GM21367 (cell line): ENCODE measurements around the gene MAST4.

Source experiments
- ATAC-seq: cut with Tn5 transposase; IDR thresholded peaks from one replicate; pipeline ENCODE4 v1.9.1; 2021; ENCODE audit not compliant: unreplicated experiment

Gene MAST4

DNA sequence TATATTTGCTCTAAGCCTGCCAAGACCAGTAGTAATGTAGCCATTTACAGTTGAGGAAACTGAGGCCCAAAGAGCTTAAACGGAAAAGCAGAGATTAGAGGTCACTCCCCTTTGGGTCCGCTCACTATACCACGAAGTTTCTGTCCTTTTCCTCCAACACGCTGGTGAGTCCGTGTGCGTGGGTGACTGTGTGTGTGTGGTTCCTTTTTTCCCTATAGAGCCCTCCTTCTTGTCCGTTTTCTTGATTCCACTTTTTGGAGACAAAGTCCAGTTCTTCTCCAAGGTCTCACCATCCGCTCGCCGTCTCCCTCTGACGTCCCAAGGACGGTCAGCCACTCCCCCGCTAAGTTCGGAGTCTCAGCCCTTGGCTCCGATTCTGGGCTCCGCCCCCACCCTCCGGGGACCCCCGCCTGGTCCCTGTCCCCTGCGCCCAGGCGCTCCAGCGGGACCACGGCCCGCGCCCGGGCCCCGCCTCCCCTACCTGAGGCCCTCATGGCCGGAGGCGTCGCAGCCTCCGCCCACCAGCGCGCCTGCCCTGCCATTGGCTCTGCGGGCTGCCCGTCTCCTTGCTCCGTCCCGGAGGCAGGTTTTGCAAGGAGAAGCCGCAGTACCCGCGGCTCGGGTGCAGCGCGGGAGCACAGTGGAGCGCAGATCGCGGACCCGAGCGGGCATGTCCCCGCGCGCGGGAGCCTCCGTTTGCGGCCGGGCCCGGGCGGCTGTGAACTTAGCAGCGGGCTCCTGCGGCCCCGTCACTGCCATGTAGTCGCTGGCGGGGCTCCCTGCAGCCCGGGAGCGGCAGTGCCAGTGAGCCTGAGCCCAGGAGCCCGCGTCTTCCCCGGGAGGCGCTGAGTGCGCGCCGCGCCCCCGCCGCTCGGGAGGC lies at the start of gene MAST4:
MAST4 (plus strand) TSS at position 638 of the 880 bp plus-strand sequence. CDS start 263 bp downstream, outside the sequence.
- ATAC-seq = peak; percentile 98

DNA sequence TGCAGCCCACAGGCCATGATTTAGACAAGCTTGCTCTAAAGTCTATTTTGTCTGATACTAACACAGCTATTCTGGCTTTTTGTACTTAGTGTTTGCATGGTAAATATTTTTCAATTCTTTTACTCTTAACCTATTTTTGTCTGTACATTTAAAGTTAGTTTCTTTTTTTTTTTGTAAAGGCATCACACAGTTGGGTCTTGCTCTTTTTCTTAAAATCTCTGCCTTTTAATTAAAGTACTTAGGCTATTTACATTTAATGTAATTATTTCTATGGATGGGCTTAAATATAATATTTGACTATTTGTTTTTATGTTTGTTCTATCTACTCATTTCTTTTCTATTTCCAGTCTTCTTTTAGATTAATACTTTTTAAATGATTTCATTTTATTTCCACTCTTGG lies 49.7 kb upstream of the MAST4 start:
- ATAC-seq = no peak

GRCh38 chr5:66551338-66551737 lies 44.9 kb upstream of the MAST4 start:
- ATAC-seq = no peak

DNA sequence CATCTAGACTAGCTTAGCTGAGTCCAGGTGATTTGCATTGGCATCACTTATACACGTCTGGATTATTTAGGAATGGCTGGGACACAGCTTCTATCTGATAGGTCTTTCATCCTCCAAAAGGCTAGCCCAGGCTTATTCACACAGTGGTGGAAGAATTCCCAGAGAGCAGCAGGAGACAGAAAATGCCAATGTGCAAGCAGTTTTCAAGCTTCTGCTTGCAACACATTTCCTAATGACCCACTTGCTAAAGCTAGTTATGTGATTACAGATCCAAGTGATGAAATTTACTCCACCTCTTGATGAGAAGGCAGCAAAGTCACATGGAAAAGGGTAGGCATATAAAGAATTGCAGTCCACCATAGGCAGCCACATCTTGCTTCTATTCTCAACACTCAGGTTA lies 44.2 kb upstream of the MAST4 start:
- ATAC-seq = no peak

GRCh38 chr5:66553368-66553912 lies 42.8 kb upstream of the MAST4 start:
- ATAC-seq = no peak

- ATAC-seq = peak; percentile 96
These were observed 42.1 kb upstream of the MAST4 start for GRCh38 chr5:66553916-66554575.

DNA sequence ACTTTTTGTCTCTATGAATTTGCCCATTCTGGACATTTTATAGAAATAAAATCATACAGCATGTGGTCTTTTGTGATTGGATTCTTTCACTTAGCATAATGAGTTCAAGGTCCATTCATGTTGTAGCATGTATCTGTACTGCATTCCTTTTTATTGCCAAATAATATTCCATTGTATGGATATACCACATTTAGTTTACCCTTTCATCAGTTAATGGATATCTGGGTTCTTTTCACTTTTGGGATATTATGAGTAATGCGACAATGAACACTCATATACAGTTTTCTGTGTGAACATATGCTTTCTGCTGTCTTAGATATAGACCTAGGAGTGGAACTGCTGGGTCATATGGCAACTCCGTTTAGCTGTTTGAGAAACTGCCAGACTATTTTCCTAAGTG lies 41.3 kb upstream of the MAST4 start:
- ATAC-seq = no peak

DNA sequence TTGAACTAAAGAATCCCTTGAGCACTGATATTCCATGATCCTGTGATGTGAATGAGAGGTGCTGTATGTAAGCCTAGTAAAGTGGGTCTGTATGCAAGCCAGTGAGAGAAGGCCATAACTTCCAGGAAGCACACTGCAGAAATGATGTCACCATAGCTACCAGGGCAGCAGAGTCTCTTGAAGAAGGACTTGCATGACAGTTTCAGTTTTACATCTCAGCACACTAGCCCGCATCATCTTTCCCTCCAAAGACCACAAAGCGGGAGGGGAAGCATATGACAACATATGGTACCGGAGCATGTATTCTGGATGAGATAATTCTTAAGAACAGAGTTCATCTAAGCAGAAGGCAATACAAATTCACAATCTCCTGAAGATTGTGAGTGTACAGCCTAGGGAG lies 37.6 kb upstream of the MAST4 start:
- ATAC-seq = peak; percentile 61

- ATAC-seq = no peak
These were observed 35.8 kb upstream of the MAST4 start for GRCh38 chr5:66560371-66560770.

DNA sequence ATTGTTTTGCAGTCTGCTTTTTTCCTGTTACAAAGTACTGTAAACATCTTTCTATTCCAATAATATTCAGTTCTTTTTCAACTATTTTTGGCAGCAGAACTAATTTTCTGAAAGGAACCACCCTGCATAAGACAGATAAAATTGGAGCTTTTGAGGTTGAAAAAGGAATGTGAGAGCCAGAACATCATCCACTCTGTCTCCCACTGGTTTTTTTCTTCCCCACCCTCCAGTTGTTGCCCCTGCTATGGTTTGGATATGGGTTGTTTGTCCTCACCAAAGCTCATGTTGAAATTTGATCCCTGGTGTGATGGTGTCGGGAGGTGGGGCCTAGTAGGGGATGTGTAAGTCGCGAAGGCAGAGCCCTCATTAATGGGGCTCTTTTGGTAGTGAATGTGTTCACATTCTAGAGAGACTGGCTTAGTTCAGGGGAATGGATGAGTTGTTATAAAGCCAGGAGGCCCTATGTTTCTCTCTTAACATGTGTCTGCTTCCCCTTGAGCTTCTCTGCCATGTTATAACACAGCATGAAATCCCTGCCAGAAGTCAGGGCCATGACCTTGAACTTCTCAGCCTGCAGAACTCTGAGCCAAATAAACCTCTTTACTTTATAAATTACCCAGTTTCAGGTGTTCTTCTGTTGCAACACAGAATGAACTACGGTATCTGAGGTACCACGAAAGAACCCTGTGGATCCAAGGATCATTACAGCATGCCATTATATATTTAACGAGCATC lies 34.8 kb upstream of the MAST4 start:
- ATAC-seq = no peak

- ATAC-seq = no peak
These were observed 30.3 kb upstream of the MAST4 start for GRCh38 chr5:66565878-66566277.

- no peak for ATAC-seq
These were observed 28.7 kb upstream of the MAST4 start for GRCh38 chr5:66567474-66567873.

- ATAC-seq = no peak
These were observed 26.0 kb upstream of the MAST4 start for GRCh38 chr5:66570201-66570600.

GRCh38 chr5:66573733-66574132 lies 22.5 kb upstream of the MAST4 start:
- ATAC-seq = no peak

GRCh38 chr5:66582499-66583165 lies 13.6 kb upstream of the MAST4 start:
- no peak for ATAC-seq

DNA sequence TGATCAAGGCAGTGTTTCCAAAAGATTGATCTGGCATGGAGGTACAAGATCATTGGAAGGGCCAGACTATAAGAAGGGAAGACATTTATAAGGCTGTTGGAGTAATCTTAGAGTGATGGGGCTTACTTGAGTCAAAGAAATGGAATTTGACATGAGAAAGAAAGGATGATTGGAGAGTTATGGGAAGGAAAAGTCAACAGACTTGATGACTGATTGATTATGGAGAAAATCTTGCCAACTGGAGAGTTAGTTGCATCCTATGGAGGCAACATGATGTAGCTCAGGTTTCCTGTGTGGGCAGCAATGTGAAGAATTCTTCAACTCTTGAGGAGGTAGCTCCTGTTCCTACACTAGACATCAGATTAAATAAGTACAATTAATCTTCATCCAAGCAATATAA lies 10.9 kb upstream of the MAST4 start:
- no peak for ATAC-seq

DNA sequence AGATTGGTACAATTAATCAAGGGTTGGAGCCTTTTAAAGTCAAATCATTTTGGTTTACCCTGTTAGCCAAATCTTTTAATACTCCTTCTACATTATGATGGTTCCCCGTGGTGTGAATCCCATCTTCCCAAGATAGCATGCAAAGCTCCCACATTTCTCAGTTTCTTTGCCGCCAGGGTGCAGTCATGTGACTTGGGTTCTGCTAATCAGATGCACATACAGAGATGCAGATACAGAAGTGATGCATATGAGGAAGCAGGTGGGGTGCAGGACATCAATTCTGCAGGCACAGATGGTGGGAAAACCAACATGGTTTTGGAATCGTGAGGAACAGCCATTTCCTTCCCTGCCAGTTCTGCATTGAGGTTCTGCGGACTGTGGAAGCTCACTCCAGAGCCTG lies 8.4 kb upstream of the MAST4 start:
- ATAC-seq = no peak

DNA sequence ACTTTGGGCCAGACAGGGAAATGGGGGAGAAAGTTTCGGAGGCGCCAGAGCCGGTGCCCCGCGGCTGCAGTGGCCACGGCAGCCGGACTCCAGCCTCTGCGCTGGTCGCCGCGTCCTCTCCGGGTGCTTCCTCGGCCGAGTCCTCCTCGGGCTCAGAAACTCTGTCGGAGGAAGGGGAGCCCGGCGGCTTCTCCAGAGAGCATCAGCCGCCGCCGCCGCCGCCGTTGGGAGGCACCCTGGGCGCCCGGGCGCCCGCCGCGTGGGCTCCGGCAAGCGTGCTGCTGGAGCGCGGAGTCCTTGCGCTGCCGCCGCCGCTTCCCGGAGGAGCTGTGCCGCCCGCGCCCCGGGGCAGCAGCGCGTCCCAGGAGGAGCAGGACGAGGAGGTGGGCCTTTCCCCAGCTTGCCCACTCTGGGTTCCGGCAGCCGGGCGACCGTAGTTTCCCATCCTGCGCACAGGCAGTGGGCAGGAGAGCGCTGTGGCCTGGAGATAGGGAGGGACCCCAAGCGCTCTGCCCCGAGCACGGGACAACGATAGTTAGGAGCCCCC lies 516 bp downstream of the MAST4 start:
- peak; percentile 19 for ATAC-seq

DNA sequence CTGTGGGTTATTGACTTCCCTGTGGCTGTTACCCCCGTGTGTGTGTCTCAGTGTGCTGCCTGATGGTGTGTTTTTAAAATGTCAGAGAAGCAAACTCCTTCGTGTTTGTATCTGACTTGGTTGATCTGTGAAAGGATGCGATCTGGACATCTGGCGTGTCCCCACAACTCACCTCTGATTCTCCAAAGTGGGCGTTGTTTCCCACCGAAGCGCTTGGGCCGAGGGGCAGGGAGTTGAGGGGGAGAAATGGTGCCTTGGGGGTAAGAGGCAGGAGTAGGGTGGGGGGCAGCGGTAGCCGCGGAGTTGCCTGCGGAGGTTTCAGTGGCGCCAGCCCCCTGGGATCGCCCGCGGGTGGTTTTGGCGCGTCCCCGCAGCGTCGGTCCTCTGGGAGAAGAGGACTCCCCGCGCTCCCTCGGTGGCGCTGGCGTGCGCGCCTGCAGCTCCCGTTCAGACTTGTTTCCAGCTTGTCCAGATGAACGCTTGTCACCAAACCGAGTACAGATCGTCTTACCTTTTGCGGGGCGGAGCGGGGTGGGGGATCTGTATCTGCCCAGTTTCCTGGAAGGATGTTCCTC lies 1.1 kb downstream of the MAST4 start:
- no peak for ATAC-seq

DNA sequence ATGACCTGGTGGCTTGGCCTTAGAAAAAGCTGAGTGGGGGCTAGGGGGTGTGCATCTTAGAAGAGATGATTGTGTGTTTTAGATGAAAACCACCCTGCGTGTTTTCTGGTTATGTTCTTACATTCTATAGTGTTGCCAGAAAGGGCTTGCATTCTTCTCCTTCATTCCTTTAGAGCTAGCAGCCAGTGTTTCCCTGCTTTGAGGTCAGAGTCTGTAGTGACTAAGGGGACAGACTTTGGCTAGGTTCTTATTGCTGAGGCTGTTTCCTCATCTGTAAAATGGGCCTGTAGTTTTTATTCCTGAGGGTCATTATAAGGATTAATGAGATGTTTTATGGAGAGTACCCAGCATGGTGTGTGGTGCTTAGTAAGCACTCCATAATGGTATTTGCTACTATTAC lies 6.4 kb downstream of the MAST4 start:
- ATAC-seq = no peak
